OCI-LY3 (cell line): ENCODE results near the gene EPO.

Experiments
- CTCF ChIP-seq: fragments of 200-600, 300-600 bp; sonication (generic); IDR thresholded peaks from 2 replicates; pipeline ENCODE4 v1.5.1; 2014; ENCODE audit warnings: antibody characterized with exemption, low read length, low read depth
- EZH2phosphoT487 ChIP-seq: fragments of 200-600 bp; shearing (Covaris generic); IDR thresholded peaks from 2 replicates; pipeline ENCODE4 v1.6.1; 2018; ENCODE audit warnings: antibody characterized with exemption, mixed run types, low read depth

GRCh38 chr7:100739934-100740333, 19.7 kb downstream of the EPO start:
- TF ChIP-seq CTCF (no peak), EZH2phosphoT487 (no peak)
